ENCODE data around the gene LAMA5.

The LAMA5 gene

GRCh38 chr20:62282877-62283503, 84.1 kb downstream of the LAMA5 start:
- no peak overlapping the region for H3K27ac ChIP-seq (ENCODE audit: low read depth, low read length)
- no peaks in the 10 kb centered on the region for H3K4me1 ChIP-seq (ENCODE audit: control insufficient read depth, insufficient read depth, low read length)
- no peak overlapping the region for H3K9ac ChIP-seq (ENCODE audit: low read length)
- no peak overlapping the region for H3K4me3 ChIP-seq (ENCODE audit: low read depth, low read length)
- no peaks in the 10 kb centered on the region for H3K27me3 ChIP-seq (ENCODE audit: control insufficient read depth, insufficient read depth, low read length)
- no peaks in the 10 kb centered on the region for H3K9me3 ChIP-seq (ENCODE audit: control insufficient read depth, insufficient read depth, low read depth, low read length)
- peaks cover 81% of the 10 kb centered on the region for H3K36me3 ChIP-seq (ENCODE audit: control insufficient read depth, insufficient read depth, low read length)

- Histone ChIP-seq H3K9me3 (ENCODE audit: control insufficient read depth, insufficient read depth, low read depth, low read length) (no peaks in the 10 kb centered on the region), H3K4me3 (ENCODE audit: low read depth, low read length) (no peak overlapping the region), H3K9ac (ENCODE audit: low read length) (no peak overlapping the region), H3K36me3 (ENCODE audit: control insufficient read depth, insufficient read depth, low read length) (peaks cover 85% of the 10 kb centered on the region), H3K27me3 (ENCODE audit: control insufficient read depth, insufficient read depth, low read length) (no peaks in the 10 kb centered on the region), H3K4me1 (ENCODE audit: control insufficient read depth, insufficient read depth, low read length) (no peaks in the 10 kb centered on the region), H3K27ac (ENCODE audit: low read depth, low read length) (no peak overlapping the region)
Observed at GRCh38 chr20:62282103-62282502, 85.0 kb downstream of the LAMA5 start.

DNA sequence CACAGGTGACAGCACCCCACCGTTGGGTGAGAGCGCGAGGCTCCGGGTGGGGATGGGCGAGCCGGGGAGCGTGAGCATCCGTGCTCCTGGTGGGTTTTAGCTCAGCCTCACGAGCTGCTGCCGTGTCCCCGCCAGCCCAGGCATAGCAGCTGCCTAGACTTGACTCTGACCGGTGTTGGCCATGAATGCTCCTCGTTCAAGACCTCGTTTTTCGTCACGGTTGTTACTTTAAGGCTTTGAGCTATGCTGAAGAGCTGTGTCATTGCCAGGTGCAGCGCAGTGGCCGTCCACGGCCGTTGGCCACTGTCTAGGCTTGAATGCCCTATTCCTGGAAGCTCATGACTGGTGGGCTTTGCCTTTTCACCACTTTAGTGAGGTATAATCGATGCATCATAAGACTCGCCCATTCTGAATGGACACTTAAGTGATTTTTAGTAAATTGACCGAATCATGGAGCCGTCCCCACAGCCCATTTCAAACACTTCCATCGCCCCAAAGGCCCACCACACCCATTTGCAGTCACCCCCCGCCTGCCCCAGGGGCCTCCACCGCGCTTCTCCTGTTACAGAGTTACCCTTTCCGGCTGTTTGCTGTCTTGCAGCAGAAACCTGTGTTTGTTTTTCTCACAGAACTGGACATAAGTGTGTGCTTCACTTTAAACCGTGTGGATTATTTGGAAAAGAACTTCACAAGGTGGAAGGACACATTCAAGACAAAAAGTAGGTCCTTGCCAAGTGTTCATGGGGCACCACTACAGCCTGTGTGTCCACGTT, 85.8 kb downstream of the LAMA5 start:
- H3K27me3 ChIP-seq (ENCODE audit: control insufficient read depth, insufficient read depth, low read length) = no peaks in the 10 kb centered on the region
- no peaks in the 10 kb centered on the region for H3K4me1 ChIP-seq (ENCODE audit: control insufficient read depth, insufficient read depth, low read length)
- no peaks in the 10 kb centered on the region for H3K9me3 ChIP-seq (ENCODE audit: control insufficient read depth, insufficient read depth, low read depth, low read length)
- H3K27ac ChIP-seq (ENCODE audit: low read depth, low read length) = no peak overlapping the region
- peaks cover 83% of the 10 kb centered on the region for H3K36me3 ChIP-seq (ENCODE audit: control insufficient read depth, insufficient read depth, low read length)
- no peak overlapping the region for H3K9ac ChIP-seq (ENCODE audit: low read length)
- no peak overlapping the region for H3K4me3 ChIP-seq (ENCODE audit: low read depth, low read length)

DNA sequence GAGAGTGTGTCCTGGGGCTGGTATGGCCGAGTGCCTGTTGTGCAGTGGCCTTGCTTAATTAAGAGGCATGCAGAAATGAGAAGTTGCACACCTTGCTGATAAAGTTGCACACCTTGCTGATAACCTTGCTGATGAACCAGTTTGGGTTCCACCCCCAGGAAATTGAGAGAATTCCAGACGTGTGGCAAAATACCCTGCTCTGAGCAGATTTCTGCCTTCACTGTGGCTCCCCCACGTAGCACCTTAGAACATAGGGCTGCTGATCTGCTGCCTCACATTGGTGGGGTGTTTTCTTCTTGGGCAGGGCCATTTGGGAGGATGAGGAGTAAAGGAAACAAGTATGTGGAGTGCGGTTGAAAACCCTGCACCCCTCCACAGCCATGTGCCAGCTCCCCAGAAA, 86.8 kb downstream of the LAMA5 start:
- H3K9me3 ChIP-seq (ENCODE audit: control insufficient read depth, insufficient read depth, low read depth, low read length) = no peaks in the 10 kb centered on the region
- no peaks in the 10 kb centered on the region for H3K4me1 ChIP-seq (ENCODE audit: control insufficient read depth, insufficient read depth, low read length)
- no peaks in the 10 kb centered on the region for H3K27me3 ChIP-seq (ENCODE audit: control insufficient read depth, insufficient read depth, low read length)
- H3K4me3 ChIP-seq (ENCODE audit: low read depth, low read length) = no peak overlapping the region
- H3K9ac ChIP-seq (ENCODE audit: low read length) = no peak overlapping the region
- H3K36me3 ChIP-seq (ENCODE audit: control insufficient read depth, insufficient read depth, low read length) = peaks cover 77% of the 10 kb centered on the region
- H3K27ac ChIP-seq (ENCODE audit: low read depth, low read length) = no peak overlapping the region

- Histone ChIP-seq H3K4me1 (ENCODE audit: control insufficient read depth, insufficient read depth, low read length) (no peaks in the 10 kb centered on the region), H3K36me3 (ENCODE audit: control insufficient read depth, insufficient read depth, low read length) (peaks cover 75% of the 10 kb centered on the region), H3K27me3 (ENCODE audit: control insufficient read depth, insufficient read depth, low read length) (no peaks in the 10 kb centered on the region), H3K4me3 (ENCODE audit: low read depth, low read length) (no peak overlapping the region), H3K9ac (ENCODE audit: low read length) (no peak overlapping the region), H3K27ac (ENCODE audit: low read depth, low read length) (no peak overlapping the region), H3K9me3 (ENCODE audit: control insufficient read depth, insufficient read depth, low read depth, low read length) (no peaks in the 10 kb centered on the region)
Observed at GRCh38 chr20:62277253-62277652, 89.9 kb downstream of the LAMA5 start.

DNA sequence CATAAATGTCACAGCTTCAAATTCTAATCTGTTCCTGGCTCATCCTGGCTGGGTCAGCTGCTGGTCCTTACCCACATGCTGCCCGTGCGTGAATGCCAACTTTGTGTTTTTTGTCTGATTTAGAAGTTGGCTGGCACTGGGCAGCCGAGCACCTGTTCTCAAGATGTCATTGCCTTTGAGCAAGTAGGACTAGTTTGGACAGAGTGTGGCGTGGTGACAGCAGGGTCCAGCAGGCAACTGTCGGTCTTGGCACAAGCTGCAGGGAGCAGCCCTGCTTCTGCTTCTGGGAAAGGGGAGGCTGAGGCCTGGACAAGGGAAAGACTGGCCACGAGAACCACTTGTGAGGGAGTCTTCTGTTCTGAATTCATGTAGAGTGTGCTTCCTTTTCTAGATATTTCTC, 90.7 kb downstream of the LAMA5 start:
- H3K27ac ChIP-seq (ENCODE audit: low read depth, low read length) = no peak overlapping the region
- no peaks in the 10 kb centered on the region for H3K27me3 ChIP-seq (ENCODE audit: control insufficient read depth, insufficient read depth, low read length)
- H3K4me1 ChIP-seq (ENCODE audit: control insufficient read depth, insufficient read depth, low read length) = no peaks in the 10 kb centered on the region
- no peaks in the 10 kb centered on the region for H3K9me3 ChIP-seq (ENCODE audit: control insufficient read depth, insufficient read depth, low read depth, low read length)
- H3K9ac ChIP-seq (ENCODE audit: low read length) = no peak overlapping the region
- no peak overlapping the region for H3K4me3 ChIP-seq (ENCODE audit: low read depth, low read length)
- H3K36me3 ChIP-seq (ENCODE audit: control insufficient read depth, insufficient read depth, low read length) = peaks cover 73% of the 10 kb centered on the region

DNA sequence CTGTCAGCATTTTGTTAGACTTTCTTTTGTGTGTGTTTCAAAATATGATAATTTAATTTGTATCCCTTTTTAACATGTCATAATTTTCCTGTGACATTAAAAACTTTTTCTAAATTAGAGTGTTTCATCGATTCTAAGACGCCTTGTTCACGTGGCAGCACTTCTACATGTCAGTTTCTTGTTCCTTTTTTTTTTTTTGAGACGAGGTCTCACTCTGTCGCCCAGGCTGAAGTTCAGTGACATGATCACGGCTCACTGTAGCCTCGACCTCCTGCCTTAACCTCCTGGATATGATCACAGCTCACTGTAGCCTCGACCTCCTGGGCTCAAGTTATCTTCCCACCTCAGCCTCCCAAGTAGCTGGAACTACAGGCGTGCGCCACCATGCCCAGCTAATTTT, 91.9 kb downstream of the LAMA5 start:
- Histone ChIP-seq H3K36me3 (ENCODE audit: control insufficient read depth, insufficient read depth, low read length) (peaks cover 61% of the 10 kb centered on the region), H3K9ac (ENCODE audit: low read length) (no peak overlapping the region), H3K27ac (ENCODE audit: low read depth, low read length) (no peak overlapping the region), H3K4me3 (ENCODE audit: low read depth, low read length) (no peak overlapping the region), H3K4me1 (ENCODE audit: control insufficient read depth, insufficient read depth, low read length) (no peaks in the 10 kb centered on the region), H3K27me3 (ENCODE audit: control insufficient read depth, insufficient read depth, low read length) (no peaks in the 10 kb centered on the region), H3K9me3 (ENCODE audit: control insufficient read depth, insufficient read depth, low read depth, low read length) (no peaks in the 10 kb centered on the region)

GRCh38 chr20:62274332-62274950, 92.7 kb downstream of the LAMA5 start:
- Histone ChIP-seq H3K4me3 (ENCODE audit: low read depth, low read length) (no peak overlapping the region), H3K27me3 (ENCODE audit: control insufficient read depth, insufficient read depth, low read length) (no peaks in the 10 kb centered on the region), H3K9me3 (ENCODE audit: control insufficient read depth, insufficient read depth, low read depth, low read length) (no peaks in the 10 kb centered on the region), H3K36me3 (ENCODE audit: control insufficient read depth, insufficient read depth, low read length) (peaks cover 53% of the 10 kb centered on the region), H3K27ac (ENCODE audit: low read depth, low read length) (no peak overlapping the region), H3K4me1 (ENCODE audit: control insufficient read depth, insufficient read depth, low read length) (no peaks in the 10 kb centered on the region), H3K9ac (ENCODE audit: low read length) (no peak overlapping the region)

- H3K4me1 ChIP-seq (ENCODE audit: control insufficient read depth, insufficient read depth, low read length) = no peaks in the 10 kb centered on the region
- no peak overlapping the region for H3K9ac ChIP-seq (ENCODE audit: low read length)
- no peak overlapping the region for H3K27ac ChIP-seq (ENCODE audit: low read depth, low read length)
- H3K36me3 ChIP-seq (ENCODE audit: control insufficient read depth, insufficient read depth, low read length) = peaks cover 43% of the 10 kb centered on the region
- H3K9me3 ChIP-seq (ENCODE audit: control insufficient read depth, insufficient read depth, low read depth, low read length) = no peaks in the 10 kb centered on the region
- no peak overlapping the region for H3K4me3 ChIP-seq (ENCODE audit: low read depth, low read length)
- no peaks in the 10 kb centered on the region for H3K27me3 ChIP-seq (ENCODE audit: control insufficient read depth, insufficient read depth, low read length)
Observed at GRCh38 chr20:62273416-62273815, 93.7 kb downstream of the LAMA5 start.

GRCh38 chr20:62272200-62272599, 94.9 kb downstream of the LAMA5 start:
- Histone ChIP-seq H3K36me3 (ENCODE audit: control insufficient read depth, insufficient read depth, low read length) (peaks cover 38% of the 10 kb centered on the region), H3K4me3 (ENCODE audit: low read depth, low read length) (no peak overlapping the region), H3K27me3 (ENCODE audit: control insufficient read depth, insufficient read depth, low read length) (no peaks in the 10 kb centered on the region), H3K9ac (ENCODE audit: low read length) (no peak overlapping the region), H3K27ac (ENCODE audit: low read depth, low read length) (no peak overlapping the region), H3K9me3 (ENCODE audit: control insufficient read depth, insufficient read depth, low read depth, low read length) (no peaks in the 10 kb centered on the region), H3K4me1 (ENCODE audit: control insufficient read depth, insufficient read depth, low read length) (no peaks in the 10 kb centered on the region)

DNA sequence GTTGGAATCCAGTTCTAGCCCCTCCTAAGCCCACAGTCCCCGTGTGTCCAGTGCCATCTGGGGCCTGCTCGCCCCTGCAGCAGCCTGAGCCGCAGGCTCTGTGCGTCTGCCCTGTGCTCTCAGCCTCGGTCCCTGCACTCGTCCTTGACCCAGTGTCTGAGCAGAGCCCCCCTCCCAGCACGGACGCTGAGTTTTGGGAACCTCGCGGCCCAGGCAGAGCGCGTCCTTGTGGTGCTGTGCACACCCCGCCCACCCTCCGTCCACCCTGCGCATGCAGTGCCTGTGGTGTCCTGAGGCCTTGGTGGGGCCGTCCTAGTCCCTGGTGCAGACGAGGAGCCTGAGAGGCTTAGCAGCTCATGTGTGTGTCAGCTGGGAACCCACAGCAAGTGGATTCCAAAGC, 97.2 kb downstream of the LAMA5 start:
- H3K9me3 ChIP-seq (ENCODE audit: control insufficient read depth, insufficient read depth, low read depth, low read length) = peaks cover 7% of the 10 kb centered on the region; the same call in 1 of the 2 replicates
- H3K27me3 ChIP-seq (ENCODE audit: control insufficient read depth, insufficient read depth, low read length) = no peaks in the 10 kb centered on the region
- peaks cover 48% of the 10 kb centered on the region for H3K36me3 ChIP-seq (ENCODE audit: control insufficient read depth, insufficient read depth, low read length)
- no peaks in the 10 kb centered on the region for H3K4me1 ChIP-seq (ENCODE audit: control insufficient read depth, insufficient read depth, low read length)
- H3K27ac ChIP-seq (ENCODE audit: low read depth, low read length) = 0 out of 2 replicates have a peak overlapping the region, but pooled peaks have one; percentile 3
- no peak overlapping the region for H3K4me3 ChIP-seq (ENCODE audit: low read depth, low read length)
- no peak overlapping the region for H3K9ac ChIP-seq (ENCODE audit: low read length)

All from HUES6 (cell line).